PC-9 (cell line): ENCODE measurements around the gene MTG1.
"Not testable (repeated sequence)": the region's sequence is repeated elsewhere in the genome, so short reads cannot be mapped to it uniquely, and the experiment has no call there.

Experiments
- EZH2 ChIP-seq: fragments of 200-600 bp; sonication (generic); IDR thresholded peaks from 2 replicates; pipeline ENCODE4 v1.8.0; 2017; ENCODE audit warnings: antibody characterized with exemption, low read depth
- TF ChIP-seq, protein P1 (sequence below): fragments of 200-600 bp; sonication (generic); conservative IDR thresholded peaks from 2 replicates; pipeline ENCODE4 v1.6.1; 2017; ENCODE audit warnings: mixed run types, antibody characterized with exemption, mild to moderate bottlenecking, moderate library complexity

DNA sequence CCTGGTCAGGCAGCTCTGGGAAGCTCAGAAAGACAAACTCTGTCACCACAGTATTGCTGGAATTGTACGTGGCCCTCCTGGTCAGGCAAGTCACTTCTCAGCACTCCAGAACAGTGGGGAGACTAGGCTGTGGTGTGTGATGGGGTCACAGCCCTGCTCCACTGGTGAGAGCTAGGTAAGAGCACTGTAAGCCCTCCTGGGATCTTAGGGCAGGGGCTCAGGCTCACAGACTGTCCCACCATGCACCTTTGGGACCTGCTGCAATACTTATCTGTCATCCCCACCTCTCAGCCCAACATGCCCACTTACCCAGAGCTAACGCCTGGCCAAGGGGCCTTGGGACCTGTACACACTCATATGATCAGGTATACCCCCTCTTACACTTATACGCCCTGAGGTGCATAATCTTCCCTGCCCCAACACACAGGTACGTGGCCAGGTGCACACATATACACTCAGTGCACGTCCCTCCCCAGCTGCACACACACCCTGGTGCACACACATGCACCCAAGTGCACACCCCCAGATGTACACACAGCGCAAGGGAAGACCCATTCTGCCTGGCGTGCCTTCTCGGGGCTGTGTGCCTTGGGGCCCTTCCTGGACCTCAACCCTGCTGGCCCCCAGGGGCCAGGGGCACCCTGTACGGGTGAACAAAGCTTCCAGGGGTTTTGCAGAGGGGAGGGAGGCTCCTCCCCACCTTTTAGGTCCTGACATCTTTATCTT lies 38.1 kb downstream of the MTG1 start:
- TF ChIP-seq, protein P1, sequence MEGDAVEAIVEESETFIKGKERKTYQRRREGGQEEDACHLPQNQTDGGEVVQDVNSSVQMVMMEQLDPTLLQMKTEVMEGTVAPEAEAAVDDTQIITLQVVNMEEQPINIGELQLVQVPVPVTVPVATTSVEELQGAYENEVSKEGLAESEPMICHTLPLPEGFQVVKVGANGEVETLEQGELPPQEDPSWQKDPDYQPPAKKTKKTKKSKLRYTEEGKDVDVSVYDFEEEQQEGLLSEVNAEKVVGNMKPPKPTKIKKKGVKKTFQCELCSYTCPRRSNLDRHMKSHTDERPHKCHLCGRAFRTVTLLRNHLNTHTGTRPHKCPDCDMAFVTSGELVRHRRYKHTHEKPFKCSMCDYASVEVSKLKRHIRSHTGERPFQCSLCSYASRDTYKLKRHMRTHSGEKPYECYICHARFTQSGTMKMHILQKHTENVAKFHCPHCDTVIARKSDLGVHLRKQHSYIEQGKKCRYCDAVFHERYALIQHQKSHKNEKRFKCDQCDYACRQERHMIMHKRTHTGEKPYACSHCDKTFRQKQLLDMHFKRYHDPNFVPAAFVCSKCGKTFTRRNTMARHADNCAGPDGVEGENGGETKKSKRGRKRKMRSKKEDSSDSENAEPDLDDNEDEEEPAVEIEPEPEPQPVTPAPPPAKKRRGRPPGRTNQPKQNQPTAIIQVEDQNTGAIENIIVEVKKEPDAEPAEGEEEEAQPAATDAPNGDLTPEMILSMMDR, result not testable (repeated sequence)
- TF ChIP-seq EZH2, result not testable (repeated sequence)
